Endometrium (tissue), 2 donors: ENCODE data around the gene HNRNPLL.
"Not testable (repeated sequence)": the region's sequence is repeated elsewhere in the genome, so short reads cannot be mapped to it uniquely, and the experiment has no call there.

ENCODE experiments used
- FAIRE-seq: peaks from 2 replicates; lab custom pipeline; 2012; peaks lifted over from hg19 to GRCh38; lab: Jason Lieb, UNC
- donor health status: control.
- donor health status: control.

The HNRNPLL gene

DNA sequence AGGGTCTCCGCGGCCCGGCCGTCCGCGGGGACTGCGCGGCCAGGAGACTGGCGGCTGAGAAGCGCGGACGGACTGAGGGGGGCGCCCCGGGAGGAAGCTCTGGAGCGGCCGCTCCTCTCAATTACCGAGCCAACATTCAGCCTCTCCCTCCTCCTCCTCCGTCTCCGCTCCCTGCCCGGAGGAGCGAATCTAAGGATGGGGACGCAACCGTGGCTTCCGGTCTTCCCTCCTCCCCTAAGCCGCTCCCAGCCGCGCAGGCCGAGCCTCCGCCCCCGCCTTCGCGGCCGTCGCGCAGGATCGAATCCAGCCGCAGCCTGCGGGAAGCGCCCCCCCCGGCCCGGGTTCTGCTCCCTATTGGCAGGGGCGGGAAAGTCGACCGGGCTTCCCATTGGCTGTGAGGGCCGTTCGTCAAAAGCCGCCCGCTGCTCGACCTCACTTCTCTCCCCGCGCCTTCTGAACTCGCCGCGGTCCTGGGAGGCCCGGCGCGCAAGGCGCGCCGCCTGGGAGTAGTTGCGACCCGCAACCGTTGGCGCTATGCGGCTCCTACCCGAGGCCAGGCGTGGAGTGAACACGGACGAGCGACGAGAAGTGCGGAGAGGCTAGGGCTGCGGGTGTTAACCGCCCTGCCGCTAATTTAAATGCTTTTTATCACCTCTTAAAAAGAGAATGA, at the start of gene HNRNPLL:
Gene HNRNPLL, minus strand, starts transcription at position 197 of the 670 bp plus-strand sequence. CDS start 302 bp downstream, outside the sequence.
- FAIRE-seq = peak; percentile 21

DNA sequence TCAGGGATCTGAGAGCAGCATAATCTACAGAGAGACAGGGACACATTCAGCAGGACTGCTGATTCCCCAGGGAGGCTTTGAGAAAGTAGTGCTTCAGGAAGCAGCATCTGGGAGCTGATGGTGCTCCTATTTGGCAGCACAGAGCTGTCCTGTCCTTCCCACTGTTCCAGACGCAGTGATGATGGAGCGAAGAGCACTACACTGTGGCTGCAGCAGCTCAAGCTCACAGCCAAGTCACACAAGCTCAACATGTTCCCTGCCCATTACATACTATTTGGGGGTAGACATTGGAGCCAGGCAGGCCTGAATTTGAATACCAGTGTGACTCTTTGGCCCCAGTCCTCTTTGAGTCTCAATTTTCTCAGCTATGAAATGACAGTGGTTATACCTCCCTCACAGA, 48.0 kb upstream of the HNRNPLL start:
- no peak for FAIRE-seq

DNA sequence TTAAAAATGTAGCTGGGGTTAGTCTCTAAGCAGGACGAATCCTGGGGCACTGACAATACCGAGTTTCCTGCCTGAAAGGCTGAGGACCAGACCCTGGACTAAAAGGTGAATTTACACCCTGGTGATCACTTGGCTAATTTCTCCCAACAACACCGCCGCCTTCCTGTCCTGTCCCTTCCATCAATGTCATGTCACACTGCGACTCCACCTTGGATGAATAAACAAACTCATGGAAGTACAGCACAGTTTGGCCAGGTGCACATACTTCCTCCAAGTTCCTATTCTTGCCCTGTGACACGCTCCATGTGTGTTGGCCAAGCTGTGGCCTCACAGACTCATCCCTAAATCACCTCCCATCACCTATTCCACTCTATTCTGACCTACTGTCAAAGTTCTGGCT, 47.3 kb upstream of the HNRNPLL start:
- no peak for FAIRE-seq

DNA sequence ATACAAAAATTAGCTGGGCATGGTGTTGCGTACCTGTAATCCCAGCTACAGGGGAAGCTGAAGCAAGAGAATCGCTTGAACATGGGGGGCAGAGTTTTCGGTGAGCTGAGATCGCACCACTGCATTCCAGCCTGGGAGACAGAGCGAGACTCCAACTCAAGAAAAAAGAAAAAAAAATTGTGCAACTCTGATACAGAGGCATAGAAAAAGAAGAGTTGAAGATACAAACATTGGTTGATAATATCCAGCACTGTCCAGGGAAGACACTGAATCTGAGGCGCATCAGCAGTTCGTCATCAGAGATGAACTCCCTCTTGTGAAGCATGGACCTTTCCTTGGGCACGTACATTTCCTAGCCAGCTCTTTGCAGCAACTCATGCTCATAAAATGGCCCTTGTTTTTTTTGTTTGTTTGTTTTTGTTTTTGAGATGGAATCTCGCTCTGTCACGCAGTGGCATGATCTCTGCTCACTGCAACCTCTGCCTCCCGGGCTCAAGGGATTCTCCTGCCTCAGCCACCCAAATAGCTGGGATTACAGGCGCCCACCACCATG, 46.5 kb upstream of the HNRNPLL start:
- FAIRE-seq = no peak

DNA sequence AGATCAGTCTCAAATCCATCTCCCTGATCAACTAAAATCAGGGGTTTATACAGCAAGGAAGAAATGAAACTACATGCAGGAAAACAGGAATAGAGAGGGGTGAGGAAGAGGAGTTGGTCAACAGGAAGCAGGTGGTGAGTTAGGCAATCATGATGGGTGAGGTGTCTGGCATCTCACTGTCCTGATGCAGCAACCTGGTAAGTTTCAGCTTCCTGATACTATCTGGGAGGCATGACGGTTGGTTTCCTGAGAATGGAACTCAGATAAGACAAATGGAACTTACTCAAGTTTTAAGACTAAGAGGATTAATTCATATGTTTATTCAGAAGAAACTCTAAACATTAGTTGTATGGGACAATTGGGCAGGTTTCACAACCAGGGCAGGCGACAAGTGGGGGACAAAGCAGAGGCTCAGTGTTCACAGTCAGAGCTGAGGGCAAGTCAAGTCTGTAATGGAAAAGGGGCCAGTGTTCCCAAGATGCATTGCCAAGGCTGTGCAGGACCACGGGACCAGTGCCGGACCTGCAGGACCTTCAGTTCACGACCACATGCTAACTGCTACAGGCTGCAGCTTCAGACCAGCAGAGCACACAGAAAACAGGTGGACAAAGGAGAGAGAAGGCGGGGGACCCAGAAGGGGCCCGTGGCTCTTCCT, 45.5 kb upstream of the HNRNPLL start:
- FAIRE-seq = no peak

DNA sequence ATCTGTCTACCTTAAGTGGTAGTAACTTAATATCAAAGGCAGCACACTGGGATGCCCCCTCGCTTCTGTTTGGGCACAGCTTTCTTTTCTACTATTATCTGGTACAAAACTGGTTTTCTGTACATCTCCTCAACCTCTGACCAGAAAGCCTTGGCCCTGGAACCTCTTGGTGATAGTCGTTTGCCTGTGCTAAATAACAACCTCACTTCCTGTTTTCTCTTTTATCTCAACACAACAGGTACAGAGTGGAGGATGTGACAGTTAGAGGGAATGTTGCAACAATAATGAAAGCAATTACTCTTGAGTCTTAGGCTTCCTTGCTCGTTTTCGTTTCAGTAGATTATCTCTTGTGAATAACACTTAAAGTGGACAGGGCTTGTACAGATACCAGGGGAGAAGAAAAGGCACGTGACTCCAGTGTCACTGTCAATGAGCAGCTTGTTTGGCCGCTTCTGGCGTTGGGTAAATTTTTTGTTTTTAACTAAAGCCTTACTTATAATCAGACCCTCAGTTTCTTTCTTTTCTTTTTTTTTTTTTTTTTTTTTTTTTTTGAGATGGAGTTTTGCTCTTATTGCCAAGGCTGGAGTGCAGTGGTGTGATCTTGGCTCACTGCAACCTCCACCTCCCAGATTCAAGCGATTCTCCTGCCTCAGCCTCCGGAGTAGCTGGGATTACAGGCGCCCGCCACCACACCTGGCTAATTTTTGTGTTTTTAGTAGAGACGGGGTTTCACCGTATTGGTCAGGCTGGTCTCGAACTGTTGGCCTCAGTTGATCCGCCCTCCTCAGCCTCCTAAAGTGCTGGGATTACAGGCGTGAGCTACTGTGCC, 41.2 kb upstream of the HNRNPLL start:
- not testable (repeated sequence) for FAIRE-seq

DNA sequence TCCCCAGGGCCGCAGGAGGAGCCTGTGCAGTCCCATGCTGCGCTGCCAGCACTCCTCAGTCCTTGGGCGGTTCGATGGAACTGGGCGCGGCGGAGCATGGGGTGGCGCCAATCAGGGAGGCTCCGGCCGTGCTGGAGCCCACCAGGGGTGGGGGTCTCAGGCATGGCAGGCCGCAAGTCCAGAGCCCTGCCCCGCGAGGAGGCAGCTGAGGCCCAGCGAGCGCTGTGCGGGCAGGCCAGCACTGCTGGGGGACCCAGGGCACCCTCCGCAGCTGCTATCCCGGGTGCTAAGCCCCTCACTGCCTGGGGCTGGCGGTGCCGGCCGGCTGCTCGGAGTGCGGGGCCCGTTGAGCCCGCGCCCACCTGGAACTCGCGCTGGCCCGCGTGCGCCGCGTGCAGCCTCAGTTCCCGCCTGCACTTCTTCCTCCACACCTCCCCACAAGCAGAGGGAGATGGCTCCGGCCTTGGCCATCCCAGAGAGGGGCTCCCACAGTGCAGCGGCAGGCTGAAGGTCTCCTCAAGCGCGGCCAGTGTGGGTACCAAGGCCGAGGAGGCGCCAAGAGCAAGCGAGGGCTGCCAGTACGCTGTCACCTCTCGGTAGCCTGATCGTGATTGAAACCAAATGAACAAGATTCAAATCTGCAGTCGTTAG, 40.4 kb upstream of the HNRNPLL start:
- no peak for FAIRE-seq

DNA sequence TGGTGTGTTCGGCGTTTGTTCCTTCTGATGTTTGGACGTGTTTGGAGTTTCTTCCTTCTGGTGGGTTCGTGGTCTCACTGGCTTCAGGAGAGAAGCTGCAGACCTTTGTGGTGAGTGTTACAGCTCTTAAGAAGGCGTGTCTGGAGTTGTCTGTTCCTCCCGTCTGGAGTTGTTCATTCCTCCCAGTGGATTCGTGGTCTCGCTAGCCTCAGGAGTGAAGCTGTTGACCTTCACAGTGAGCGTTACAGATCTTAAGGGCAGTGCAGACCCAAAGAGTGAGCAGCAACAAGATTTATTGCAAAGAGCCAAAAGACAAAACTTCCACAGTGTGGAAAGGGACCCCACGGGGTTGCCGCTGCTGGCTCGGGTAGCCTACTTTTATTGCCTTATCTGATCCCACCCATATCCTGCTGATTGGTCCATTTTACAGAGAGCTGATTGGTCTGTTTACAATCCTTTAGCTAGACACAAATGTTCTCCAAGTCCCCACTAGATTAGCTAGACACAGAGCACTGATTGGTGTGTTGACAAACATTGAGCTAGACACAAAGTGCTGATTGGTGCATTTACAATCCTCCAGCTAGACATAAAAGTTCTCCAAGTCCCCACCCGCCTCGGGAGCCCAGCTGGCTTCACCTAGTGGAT, 39.8 kb upstream of the HNRNPLL start:
- FAIRE-seq = not testable (repeated sequence)

DNA sequence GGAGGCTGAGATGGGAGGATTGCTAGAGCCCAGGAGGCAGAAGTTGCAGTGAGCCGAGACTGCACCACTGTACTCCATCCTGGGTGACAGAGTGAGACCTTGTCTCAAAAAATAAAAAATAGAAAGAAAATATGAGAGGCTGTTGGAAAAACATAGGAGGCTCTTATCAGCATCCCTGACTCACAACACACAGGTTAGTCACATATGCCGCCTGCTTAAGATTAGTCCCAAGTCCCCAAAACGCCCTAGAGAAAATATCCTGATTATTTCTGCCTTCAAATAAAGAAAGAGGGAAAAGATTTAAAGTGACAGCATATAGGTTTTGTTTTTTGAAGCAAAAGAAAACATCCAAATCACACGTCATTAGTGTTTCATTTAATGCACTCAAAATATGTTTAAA, 33.3 kb upstream of the HNRNPLL start:
- no peak for FAIRE-seq

DNA sequence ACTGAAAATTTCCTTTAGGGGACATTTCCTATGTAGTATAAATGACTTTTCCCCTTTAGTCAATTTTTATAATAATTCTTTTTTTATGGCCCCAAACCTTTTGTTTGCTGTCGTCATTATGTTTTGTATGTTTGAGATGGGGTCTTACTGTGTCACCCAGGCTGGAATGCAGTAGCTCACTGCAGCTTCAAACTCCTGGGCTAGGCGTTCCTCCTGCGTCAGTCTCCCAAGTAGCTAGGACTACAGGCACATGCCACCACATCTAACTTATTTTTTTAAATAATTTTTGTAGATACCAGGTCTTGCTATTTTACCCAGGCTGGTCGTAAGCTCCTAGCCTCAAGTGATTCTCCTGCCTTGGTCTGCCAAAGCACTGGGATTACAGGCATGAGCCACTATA, 32.4 kb upstream of the HNRNPLL start:
- FAIRE-seq = no peak

DNA sequence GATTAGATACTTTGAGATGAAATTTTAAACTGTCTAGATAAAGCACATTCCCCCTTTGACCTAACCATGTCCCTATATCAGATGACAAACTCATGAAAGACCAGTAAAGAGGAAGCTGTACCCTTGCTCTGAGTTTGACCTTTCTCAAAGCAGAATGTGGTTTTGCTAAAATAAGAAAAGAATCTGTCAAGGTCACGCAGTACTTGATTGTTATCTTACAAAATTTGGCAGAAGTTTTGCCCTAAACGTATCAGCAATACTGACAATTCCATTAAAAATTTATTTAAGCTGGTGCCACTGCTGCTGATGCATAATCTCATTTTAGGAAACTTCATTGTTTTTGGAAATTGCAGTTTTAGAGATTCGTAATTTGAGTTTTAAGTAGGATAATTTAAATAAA, 32.0 kb upstream of the HNRNPLL start:
- no peak for FAIRE-seq

DNA sequence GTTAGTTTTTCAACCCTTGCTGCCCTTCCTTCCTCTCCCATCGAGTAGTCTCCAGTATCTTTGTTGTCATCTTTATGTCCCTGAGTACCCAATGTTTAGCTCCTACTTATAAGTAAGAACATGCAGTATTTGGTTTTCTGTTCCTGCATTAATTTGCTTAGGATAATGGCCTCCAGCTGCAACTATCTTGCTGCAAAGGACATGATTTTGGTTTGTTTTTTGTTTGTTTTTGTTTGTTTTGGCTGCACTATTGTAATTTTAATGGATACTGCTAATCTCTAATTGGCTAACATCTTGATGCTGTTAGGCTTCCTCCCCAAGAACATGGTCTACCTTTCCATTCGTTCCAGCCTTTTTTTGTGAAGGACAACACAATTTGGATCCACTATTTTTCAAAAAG, 31.2 kb upstream of the HNRNPLL start:
- no peak for FAIRE-seq

DNA sequence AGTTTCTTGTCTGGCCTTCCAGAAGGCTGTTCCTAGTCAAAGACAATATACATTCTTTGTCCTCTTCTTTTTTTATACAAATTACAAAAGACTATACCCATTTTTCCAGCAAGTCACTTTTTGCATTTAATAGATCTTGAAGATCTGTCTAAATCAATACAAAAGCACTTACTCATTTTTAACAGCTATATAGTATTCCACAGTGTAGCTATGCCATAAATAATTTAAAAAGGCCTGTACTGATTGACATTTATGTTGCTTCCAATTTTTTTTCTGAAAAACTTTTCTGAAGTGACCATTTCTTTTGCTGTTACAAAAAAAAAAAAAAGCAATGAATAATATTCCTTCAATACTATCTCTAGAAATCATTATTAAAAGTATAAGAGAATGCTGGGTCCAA, 30.3 kb upstream of the HNRNPLL start:
- FAIRE-seq = no peak

DNA sequence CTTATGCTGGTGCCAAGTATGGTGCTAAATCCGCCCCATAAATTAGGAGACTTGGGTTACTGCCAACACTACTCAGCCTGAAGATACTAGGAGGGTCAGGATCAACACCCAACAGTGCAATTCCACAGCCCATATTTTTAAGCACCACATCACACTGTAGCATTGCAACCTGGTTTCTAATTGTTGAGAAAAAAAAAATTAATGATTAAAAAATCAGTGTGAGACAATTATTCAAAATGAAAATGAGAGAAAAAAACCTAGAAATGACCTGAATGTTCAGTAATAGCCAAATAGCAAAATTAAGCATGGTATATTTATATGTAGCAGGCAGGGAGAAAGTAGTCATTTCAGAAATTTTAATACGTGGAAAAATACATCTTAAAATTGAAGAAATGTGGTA, 29.2 kb upstream of the HNRNPLL start:
- FAIRE-seq = no peak

DNA sequence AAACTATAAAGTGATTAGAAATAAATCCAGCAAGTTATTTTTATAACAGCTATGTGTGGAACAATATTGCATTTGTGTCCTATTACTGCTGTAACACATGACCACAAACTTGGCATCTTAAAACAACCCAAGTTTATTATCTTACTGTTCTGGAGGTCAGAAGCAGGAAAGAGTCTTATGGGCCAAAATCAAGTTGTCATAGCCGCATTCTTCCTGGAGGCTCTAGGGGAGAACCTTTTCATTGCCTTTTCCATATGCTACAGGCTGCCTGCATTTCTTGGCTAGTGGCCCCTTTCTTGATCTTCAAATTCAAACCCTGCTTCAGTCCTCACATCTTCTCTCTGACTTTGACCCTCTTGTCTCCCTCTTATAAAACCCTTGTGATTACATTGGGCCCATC, 27.0 kb upstream of the HNRNPLL start:
- FAIRE-seq = no peak

DNA sequence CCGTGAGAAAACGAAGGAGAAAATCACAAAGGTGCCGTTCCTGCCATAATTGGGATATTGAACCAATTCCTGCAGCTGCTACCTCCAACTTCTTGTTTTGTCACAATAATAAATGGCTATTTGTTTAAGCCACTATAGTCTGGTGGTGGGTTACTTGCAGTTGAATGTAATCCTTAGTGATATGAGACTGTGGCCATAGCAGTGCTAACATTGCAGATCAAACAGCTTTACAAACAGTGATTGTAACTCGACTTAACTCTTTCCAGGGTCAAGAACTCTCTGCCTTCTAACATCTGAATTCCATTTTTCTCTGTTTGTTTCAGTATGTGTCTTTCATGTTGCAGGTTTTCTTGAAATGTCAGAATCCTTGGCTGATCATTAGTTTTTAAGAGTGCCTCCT, 24.7 kb upstream of the HNRNPLL start:
- no peak for FAIRE-seq

DNA sequence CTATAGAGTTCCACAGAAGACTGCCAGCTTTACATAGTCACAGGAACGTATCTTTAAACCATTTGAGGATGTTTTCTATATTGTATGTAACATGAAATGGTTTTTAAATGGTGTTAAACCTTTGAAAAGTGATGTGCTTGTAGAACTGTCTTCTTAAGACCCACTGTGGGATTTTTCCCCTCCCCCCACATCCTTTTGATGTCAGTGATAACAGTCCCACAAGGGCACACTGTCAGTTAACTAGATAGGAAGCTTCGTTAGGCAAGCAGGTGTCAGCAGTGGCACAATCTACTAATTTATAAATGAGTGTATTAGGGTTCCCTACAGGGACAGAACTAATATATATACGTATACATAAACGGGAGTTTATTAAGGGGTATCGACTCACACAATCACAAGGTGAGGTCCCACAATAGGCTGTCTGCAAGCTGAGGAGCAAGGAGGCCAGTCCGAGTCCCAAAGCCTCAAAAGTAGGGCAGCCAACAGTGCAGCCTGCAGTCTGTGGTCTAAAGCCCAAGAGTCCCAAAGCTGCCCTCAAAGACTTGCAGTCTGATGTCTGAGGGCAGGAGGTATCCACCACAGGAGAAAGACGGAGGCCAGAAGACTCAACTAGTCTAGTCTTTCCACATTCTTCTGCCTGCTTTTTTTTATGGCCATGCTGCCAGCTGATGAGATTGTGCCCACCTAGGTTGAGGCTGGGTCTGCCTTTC, 23.8 kb upstream of the HNRNPLL start:
- FAIRE-seq = no peak

DNA sequence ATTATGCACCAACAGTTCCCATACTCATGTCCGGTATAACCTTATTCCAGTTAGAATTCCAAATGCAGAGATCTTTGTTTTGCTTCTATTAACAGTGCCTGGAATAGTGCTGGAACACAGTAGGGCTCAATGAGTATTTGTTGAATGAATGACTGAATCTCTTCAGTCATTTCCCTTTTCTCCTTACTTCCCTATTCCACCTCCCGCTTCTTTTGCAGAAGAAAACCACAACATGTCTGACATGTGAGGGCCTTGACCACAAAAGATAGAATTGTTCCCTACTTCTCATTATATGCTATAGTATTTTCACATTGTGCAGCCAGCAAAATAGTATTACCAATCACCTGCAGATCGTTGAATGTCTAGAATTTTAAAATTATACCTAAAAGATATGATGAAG, 19.5 kb upstream of the HNRNPLL start:
- no peak for FAIRE-seq

DNA sequence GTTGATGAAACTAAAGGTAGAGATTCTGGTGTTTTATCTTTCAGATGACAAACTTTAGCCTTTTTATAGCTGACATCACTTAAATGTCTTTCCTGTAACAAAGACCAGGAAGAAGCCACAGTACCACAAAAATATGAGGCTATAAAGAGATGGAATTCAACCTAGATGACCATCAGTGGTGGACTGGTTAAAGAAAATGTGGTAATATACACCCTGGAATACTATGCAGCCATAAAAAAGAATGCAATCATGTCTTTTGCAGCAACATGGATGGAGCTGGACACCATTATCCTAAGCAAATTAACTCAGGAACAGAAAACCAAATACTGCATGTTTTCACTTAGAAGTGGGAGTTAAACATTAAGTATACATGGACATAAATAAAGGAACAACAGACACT, 18.3 kb upstream of the HNRNPLL start:
- FAIRE-seq = no peak

DNA sequence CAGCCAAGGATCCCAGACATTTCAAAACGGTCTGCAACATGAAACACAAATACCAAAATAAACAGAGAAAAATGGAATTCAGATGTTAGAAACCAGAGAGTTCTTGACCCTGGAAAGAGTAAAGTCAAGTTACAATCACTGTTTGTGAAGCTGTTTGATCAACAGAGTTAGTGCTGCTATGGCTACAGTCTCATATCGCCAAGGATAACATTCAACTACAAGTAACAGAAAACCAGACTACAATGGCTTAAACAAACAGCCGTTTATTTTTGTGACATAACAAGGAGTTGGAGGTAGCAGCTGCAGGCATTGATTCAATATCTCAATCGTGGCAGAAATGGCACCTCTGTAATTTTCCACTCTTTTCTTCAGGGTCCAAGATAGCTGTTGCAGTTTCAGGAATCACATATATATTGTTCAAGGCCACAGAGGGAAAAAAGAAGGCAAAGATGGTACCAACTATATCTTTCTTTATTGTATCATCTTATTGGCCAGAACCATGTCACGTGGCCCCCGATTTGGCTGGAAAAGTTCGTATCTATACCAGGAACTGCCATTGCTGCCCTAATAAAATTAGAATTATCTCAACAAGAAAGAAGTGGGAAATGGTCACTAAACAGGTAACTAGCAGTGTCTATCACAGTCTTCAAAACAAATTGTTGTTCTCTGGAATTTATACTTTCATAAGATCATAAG, 17.7 kb upstream of the HNRNPLL start:
- FAIRE-seq = no peak
